Measurements from ENCODE around the gene PIGK. TPM values are rescaled to one million over a fixed set of nuclear protein-coding genes. Genes with fewer than 3 reads are reported as not detected.

Gene PIGK
- total RNA-seq, 1 experiment from 2014 or later: 23.3 TPM

DNA sequence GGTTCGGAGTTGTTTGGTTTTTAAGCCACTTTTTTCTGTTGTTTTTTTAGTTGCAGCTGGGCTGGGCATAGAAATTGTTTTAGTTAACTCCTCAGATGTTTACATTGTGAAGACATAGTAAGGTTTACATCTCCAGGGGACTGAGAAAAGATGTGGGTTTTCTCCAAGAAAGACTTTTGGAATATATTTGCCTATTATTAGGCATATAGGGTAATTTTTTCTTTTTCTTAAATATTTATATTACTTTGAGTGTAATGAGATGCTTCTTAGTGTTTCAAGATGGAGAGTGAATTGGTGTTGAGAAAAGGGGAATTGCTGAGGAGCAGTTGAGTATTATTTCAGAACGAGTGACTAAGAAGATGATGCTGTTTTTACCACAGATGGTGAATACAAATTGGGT, 26.6 kb upstream of the PIGK start:
- Histone ChIP-seq H3K9me3 (ENCODE audit: control insufficient read depth in 1 of 2, insufficient read depth in 1 of 2, low read depth in 1 of 2, low read length in 2 of 2) (no peaks in the 10 kb centered on the region), H3K4me3 (replicated peaks in 1 of 2; ENCODE audit: low read depth in 1 of 2, low read length in 2 of 2) (no peak overlapping the region), H3K9me2 (ENCODE audit: insufficient read depth) (no peaks in the 10 kb centered on the region), H3K27me3 (ENCODE audit: insufficient read depth, low read length) (no peaks in the 10 kb centered on the region), H3K9ac (ENCODE audit: low read length) (no peak overlapping the region), H3K36me3 (ENCODE audit: control insufficient read depth in 1 of 2, insufficient read depth in 2 of 2, low read length in 2 of 2) (no peaks in the 10 kb centered on the region), H3K79me2 (ENCODE audit: insufficient read depth, low read length) (no peaks in the 10 kb centered on the region), H3K4me1 (ENCODE audit: control insufficient read depth in 1 of 2, insufficient read depth in 2 of 2, low read length in 2 of 2) (no peaks in the 10 kb centered on the region), H2AFZ (ENCODE audit: low read depth, low read length, poor library complexity, severe bottlenecking) (no peak overlapping the region), H4K20me1 (ENCODE audit: insufficient read depth) (no peaks in the 10 kb centered on the region), H3K4me2 (ENCODE audit: low read length) (no peak overlapping the region), H3K27ac (ENCODE audit: low read depth, low read length) (no peak overlapping the region)
- no TSS peak for BruUV-seq (replicated peaks)
- DNase-seq (ENCODE audit: low read depth, low spot score) (no peak), ATAC-seq (no peak)
- intact Hi-C loops (cut with micrococcal nuclease): no loop called here
- ChIA-PET RAD21 (ENCODE audit: low non-redundant PET in 1 of 2, low total read pairs in 2 of 2, uncharacterized antibody in 2 of 2, unreplicated experiment in 2 of 2) (no interaction called here), POLR2A (no interaction called here), CTCF (no interaction called here)
- TF ChIP-seq EGR1 (IDR thresholded peaks at IDR 0.05; ENCODE audit: low read depth): no peak
- no peak for TF ChIP-seq POLR2AphosphoS5 (IDR thresholded peaks at IDR 0.05; ENCODE audit: low read depth, low read length)
- no peak for TF ChIP-seq YY1 (IDR thresholded peaks at IDR 0.05; ENCODE audit: extremely low read depth, insufficient replicate concordance, low read depth, low read length)
- no peak for TF ChIP-seq ELF1 (IDR thresholded peaks at IDR 0.05; ENCODE audit: borderline replicate concordance, low read depth)
- no peak for TF ChIP-seq JUND (IDR thresholded peaks at IDR 0.05)
- no peak for TF ChIP-seq EZH2phosphoT487 (IDR thresholded peaks at IDR 0.05; ENCODE audit: borderline replicate concordance)
- TF ChIP-seq POLR2A (IDR thresholded peaks at IDR 0.05; ENCODE audit: borderline replicate concordance, extremely low read depth, insufficient read depth, insufficient read length): no peak
- TF ChIP-seq ZNF274 (IDR thresholded peaks at IDR 0.05; ENCODE audit: low read depth, low read length): no peak

DNA sequence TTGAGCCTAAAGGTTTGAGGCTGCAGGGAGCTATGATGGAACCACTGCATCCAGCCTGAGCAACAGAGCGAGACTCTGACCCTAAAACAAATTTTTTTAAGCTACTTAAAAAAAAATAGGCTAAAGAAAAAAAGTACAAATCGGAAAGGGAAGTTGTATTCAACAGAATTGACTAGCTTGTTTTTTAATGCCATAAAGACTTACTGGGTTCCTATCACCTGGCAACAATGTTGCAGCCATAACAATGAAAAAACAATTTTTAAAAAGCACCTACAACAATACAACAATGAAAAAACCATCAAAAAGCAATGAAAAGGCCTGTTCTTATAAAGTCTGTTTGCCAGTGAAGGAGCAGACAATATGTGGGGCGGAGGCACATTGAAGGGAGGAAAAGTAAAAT, 20.1 kb upstream of the PIGK start:
- ChIA-PET CTCF (no interaction called here), RAD21 (ENCODE audit: low non-redundant PET in 1 of 2, low total read pairs in 2 of 2, uncharacterized antibody in 2 of 2, unreplicated experiment in 2 of 2) (no interaction called here), POLR2A (interaction anchor here (1.0 kb wide), 1 partner anchor 20 kb away, joined by 3 read pairs; the partner anchor contains the start of gene PIGK)
- Histone ChIP-seq H3K36me3 (ENCODE audit: control insufficient read depth in 1 of 2, insufficient read depth in 2 of 2, low read length in 2 of 2) (no peaks in the 10 kb centered on the region), H3K27me3 (ENCODE audit: insufficient read depth, low read length) (no peaks in the 10 kb centered on the region), H3K79me2 (ENCODE audit: insufficient read depth, low read length) (no peaks in the 10 kb centered on the region), H3K4me3 (replicated peaks in 1 of 2; ENCODE audit: low read depth in 1 of 2, low read length in 2 of 2) (no peak overlapping the region), H3K27ac (ENCODE audit: low read depth, low read length) (no peak overlapping the region), H4K20me1 (ENCODE audit: insufficient read depth) (no peaks in the 10 kb centered on the region), H3K4me2 (ENCODE audit: low read length) (no peak overlapping the region), H3K9me2 (ENCODE audit: insufficient read depth) (no peaks in the 10 kb centered on the region), H2AFZ (ENCODE audit: low read depth, low read length, poor library complexity, severe bottlenecking) (no peak overlapping the region), H3K9me3 (ENCODE audit: control insufficient read depth in 1 of 2, insufficient read depth in 1 of 2, low read depth in 1 of 2, low read length in 2 of 2) (no peaks in the 10 kb centered on the region), H3K9ac (ENCODE audit: low read length) (no peak overlapping the region), H3K4me1 (ENCODE audit: control insufficient read depth in 1 of 2, insufficient read depth in 2 of 2, low read length in 2 of 2) (no peaks in the 10 kb centered on the region)
- intact Hi-C loops (cut with micrococcal nuclease): no loop called here
- ATAC-seq (no peak), DNase-seq (ENCODE audit: low read depth, low spot score) (no peak)
- no TSS peak for BruUV-seq (replicated peaks)
- TF ChIP-seq ELF1 (IDR thresholded peaks at IDR 0.05; ENCODE audit: borderline replicate concordance, low read depth) (no peak), CBX3 (IDR thresholded peaks at IDR 0.05; ENCODE audit: low read depth) (no peak), JUND (IDR thresholded peaks at IDR 0.05) (no peak), SIN3A (IDR thresholded peaks at IDR 0.05; ENCODE audit: low read depth) (no peak), TCF7L2 (IDR thresholded peaks at IDR 0.05; ENCODE audit: borderline replicate concordance, extremely low read depth, insufficient read depth, insufficient read length) (no peak), CEBPB (IDR thresholded peaks at IDR 0.05; ENCODE audit: low read depth) (no peak), ZFX (IDR thresholded peaks at IDR 0.05) (no peak), POLR2A (IDR thresholded peaks at IDR 0.05; ENCODE audit: borderline replicate concordance, extremely low read depth, insufficient read depth, insufficient read length) (no peak), EGR1 (IDR thresholded peaks at IDR 0.05; ENCODE audit: low read depth) (no peak), FOSL1 (IDR thresholded peaks at IDR 0.05; ENCODE audit: low read depth) (no peak), ZNF274 (IDR thresholded peaks at IDR 0.05; ENCODE audit: low read depth, low read length) (no peak), RAD21 (IDR thresholded peaks at IDR 0.05; ENCODE audit: low read depth) (no peak), SRF (IDR thresholded peaks at IDR 0.05; ENCODE audit: low read depth) (no peak)
- TF ChIP-seq, protein P1, sequence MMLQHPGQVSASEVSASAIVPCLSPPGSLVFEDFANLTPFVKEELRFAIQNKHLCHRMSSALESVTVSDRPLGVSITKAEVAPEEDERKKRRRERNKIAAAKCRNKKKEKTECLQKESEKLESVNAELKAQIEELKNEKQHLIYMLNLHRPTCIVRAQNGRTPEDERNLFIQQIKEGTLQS (IDR thresholded peaks at IDR 0.05): no peak
- TF ChIP-seq, protein P2, sequence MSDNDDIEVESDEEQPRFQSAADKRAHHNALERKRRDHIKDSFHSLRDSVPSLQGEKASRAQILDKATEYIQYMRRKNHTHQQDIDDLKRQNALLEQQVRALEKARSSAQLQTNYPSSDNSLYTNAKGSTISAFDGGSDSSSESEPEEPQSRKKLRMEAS (IDR thresholded peaks at IDR 0.05): no peak
- TF ChIP-seq, protein P3, sequence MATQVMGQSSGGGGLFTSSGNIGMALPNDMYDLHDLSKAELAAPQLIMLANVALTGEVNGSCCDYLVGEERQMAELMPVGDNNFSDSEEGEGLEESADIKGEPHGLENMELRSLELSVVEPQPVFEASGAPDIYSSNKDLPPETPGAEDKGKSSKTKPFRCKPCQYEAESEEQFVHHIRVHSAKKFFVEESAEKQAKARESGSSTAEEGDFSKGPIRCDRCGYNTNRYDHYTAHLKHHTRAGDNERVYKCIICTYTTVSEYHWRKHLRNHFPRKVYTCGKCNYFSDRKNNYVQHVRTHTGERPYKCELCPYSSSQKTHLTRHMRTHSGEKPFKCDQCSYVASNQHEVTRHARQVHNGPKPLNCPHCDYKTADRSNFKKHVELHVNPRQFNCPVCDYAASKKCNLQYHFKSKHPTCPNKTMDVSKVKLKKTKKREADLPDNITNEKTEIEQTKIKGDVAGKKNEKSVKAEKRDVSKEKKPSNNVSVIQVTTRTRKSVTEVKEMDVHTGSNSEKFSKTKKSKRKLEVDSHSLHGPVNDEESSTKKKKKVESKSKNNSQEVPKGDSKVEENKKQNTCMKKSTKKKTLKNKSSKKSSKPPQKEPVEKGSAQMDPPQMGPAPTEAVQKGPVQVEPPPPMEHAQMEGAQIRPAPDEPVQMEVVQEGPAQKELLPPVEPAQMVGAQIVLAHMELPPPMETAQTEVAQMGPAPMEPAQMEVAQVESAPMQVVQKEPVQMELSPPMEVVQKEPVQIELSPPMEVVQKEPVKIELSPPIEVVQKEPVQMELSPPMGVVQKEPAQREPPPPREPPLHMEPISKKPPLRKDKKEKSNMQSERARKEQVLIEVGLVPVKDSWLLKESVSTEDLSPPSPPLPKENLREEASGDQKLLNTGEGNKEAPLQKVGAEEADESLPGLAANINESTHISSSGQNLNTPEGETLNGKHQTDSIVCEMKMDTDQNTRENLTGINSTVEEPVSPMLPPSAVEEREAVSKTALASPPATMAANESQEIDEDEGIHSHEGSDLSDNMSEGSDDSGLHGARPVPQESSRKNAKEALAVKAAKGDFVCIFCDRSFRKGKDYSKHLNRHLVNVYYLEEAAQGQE (IDR thresholded peaks at IDR 0.05; ENCODE audit: low read depth): no peak

Measured in HCT116 (cell line).